Activated CD4-positive, alpha-beta T cell treated with anti-CD3 and anti-CD28 coated beads, Interleukin-2, amount 10 ng/mL, durations not matched to agents 7 days and 5 days (primary cell): ENCODE measurements around the gene STS. TPM values are rescaled to one million over a fixed set of nuclear protein-coding genes. Genes with fewer than 3 reads are reported as not detected.

Source experiments
- CTCF ChIA-PET: fragments of 350-600 bp; sonication (Branson Sonifier 250); formaldehyde crosslinking; loops from one replicate; lab custom pipeline; 2021; ENCODE audit warnings: antibody characterized with exemption; lab: Charles Lee
- POLR2A ChIA-PET: fragments of 350-600 bp; sonication (Branson Sonifier 250); formaldehyde crosslinking; loops from one replicate; lab custom pipeline; 2021; ENCODE audit warnings: antibody characterized with exemption; lab: Charles Lee
- DNase-seq: peaks from one replicate; pipeline ENCODE4 v3.0.0-alpha.2; 2020
- H3K27ac Mint-ChIP-seq: one replicate; pipeline ENCODE4 v1.8.0; 2021; ENCODE audit warnings: mild to moderate bottlenecking, moderate library complexity, mixed read lengths
- H3K27me3 Mint-ChIP-seq: one replicate; pipeline ENCODE4 v1.8.0; 2021; ENCODE audit warnings: mixed read lengths
- H3K36me3 Mint-ChIP-seq: one replicate; pipeline ENCODE4 v1.8.0; 2021; ENCODE audit warnings: low read depth, mixed read lengths
- H3K4me1 Mint-ChIP-seq: one replicate; pipeline ENCODE4 v1.8.0; 2021; ENCODE audit warnings: mixed read lengths
- H3K4me3 Mint-ChIP-seq: one replicate; pipeline ENCODE4 v1.8.0; 2021; ENCODE audit warnings: mild to moderate bottlenecking, moderate library complexity, mixed read lengths
- H3K9me3 Mint-ChIP-seq: one replicate; pipeline ENCODE4 v1.8.0; 2021; ENCODE audit warnings: mixed read lengths
- total RNA-seq, 2 experiments: library from RNA; stranded (reverse); gene quantifications; one replicate each; pipeline ENCODE4 v1.2.3, GENCODE V29; 2021

STS gene
- total RNA-seq, result 1 to 10 TPM; 1.5 to 1.9 TPM

GRCh38 chrX:7147413-7147977, at the start of gene STS:
Gene STS (plus strand): TSS chrX:7147712. CDS start chrX:7253200, 105,488 bp downstream.
- POLR2A ChIA-PET, result no interaction called here
- CTCF ChIA-PET, result interaction anchor here (1.0 kb wide), 1 partner anchor 10 kb away, joined by 3 read pairs; no protein-coding TSS in a partner anchor
- H3K4me3 Mint-ChIP-seq, result peak within 1 kb of the TSS; percentile 78
- DNase-seq, result peak; percentile 14
- H3K4me1 Mint-ChIP-seq, result peaks cover 16% of the 10 kb centered on the region
- H3K27me3 Mint-ChIP-seq, result no peaks in the 10 kb centered on the region
- H3K9me3 Mint-ChIP-seq, result no peaks in the 10 kb centered on the region
- H3K36me3 Mint-ChIP-seq, result peaks cover 2% of the 10 kb centered on the region
- H3K27ac Mint-ChIP-seq, result peak within 1 kb of the TSS; percentile 90

- ChIA-PET CTCF (no interaction called here), POLR2A (no interaction called here)
- Mint-ChIP-seq H3K4me1 (no peaks in the 10 kb centered on the region), H3K36me3 (peaks cover 29% of the 10 kb centered on the region), H3K27me3 (no peaks in the 10 kb centered on the region), H3K27ac (no peak overlapping the region), H3K4me3 (no peak overlapping the region), H3K9me3 (peaks cover 5% of the 10 kb centered on the region)
- DNase-seq, result no peak
These were observed 47.5 kb upstream of the STS start for GRCh38 chrX:7100022-7100421.

- Mint-ChIP-seq H3K27ac (no peak overlapping the region), H3K36me3 (peaks cover 30% of the 10 kb centered on the region), H3K27me3 (no peaks in the 10 kb centered on the region), H3K4me3 (no peak overlapping the region), H3K4me1 (no peaks in the 10 kb centered on the region), H3K9me3 (peaks cover 5% of the 10 kb centered on the region)
- DNase-seq, result no peak
- ChIA-PET CTCF (no interaction called here), POLR2A (no interaction called here)
These were observed 45.4 kb upstream of the STS start for GRCh38 chrX:7102119-7102518.

- DNase-seq, result no peak
- peaks cover 23% of the 10 kb centered on the region for H3K4me1 Mint-ChIP-seq
These were observed 40.9 kb upstream of the STS start for GRCh38 chrX:7106649-7107048.

GRCh38 chrX:7108030-7108429, 39.5 kb upstream of the STS start:
- peaks cover 23% of the 10 kb centered on the region for H3K4me1 Mint-ChIP-seq
- CTCF ChIA-PET, result interaction anchor here (0.8 kb wide), 1 partner anchor 20 kb away, joined by 3 read pairs; no protein-coding TSS in a partner anchor

More at GRCh38 chrX:7106649-7107048, 40.9 kb upstream of the STS start:
- no peak overlapping the region for H3K4me3 Mint-ChIP-seq
- ChIA-PET CTCF (no interaction called here), POLR2A (no interaction called here)
- H3K9me3 Mint-ChIP-seq, result peaks cover 5% of the 10 kb centered on the region
- H3K27ac Mint-ChIP-seq, result no peak overlapping the region
- no peaks in the 10 kb centered on the region for H3K27me3 Mint-ChIP-seq
- peaks cover 22% of the 10 kb centered on the region for H3K36me3 Mint-ChIP-seq

GRCh38 chrX:7109049-7109531, 38.4 kb upstream of the STS start:
- Mint-ChIP-seq H3K27ac (peak overlapping the region; percentile 41), H3K36me3 (peaks cover 13% of the 10 kb centered on the region), H3K9me3 (no peaks in the 10 kb centered on the region), H3K4me3 (peak overlapping the region; percentile 3), H3K27me3 (no peaks in the 10 kb centered on the region), H3K4me1 (peaks cover 23% of the 10 kb centered on the region)
- DNase-seq, result no peak
- POLR2A ChIA-PET, result no interaction called here
- CTCF ChIA-PET, result interaction anchor here (0.8 to 1.5 kb wide), 3 partner anchors 12 to 20 kb away, joined by 3 to 5 read pairs (median 3); no protein-coding TSS in a partner anchor

More at GRCh38 chrX:7108030-7108429, 39.5 kb upstream of the STS start:
- no peak overlapping the region for H3K27ac Mint-ChIP-seq
- H3K4me3 Mint-ChIP-seq, result no peak overlapping the region
- H3K9me3 Mint-ChIP-seq, result peaks cover 1% of the 10 kb centered on the region
- peaks cover 19% of the 10 kb centered on the region for H3K36me3 Mint-ChIP-seq
- no peak for DNase-seq
- POLR2A ChIA-PET, result no interaction called here
- H3K27me3 Mint-ChIP-seq, result no peaks in the 10 kb centered on the region

GRCh38 chrX:7109838-7110793, 37.4 kb upstream of the STS start:
- CTCF ChIA-PET, result interaction anchor here (0.9 to 1.5 kb wide), 2 partner anchors 13 to 21 kb away, joined by 3 to 5 read pairs; no protein-coding TSS in a partner anchor
- POLR2A ChIA-PET, result no interaction called here
- Mint-ChIP-seq H3K36me3 (peaks cover 9% of the 10 kb centered on the region), H3K9me3 (no peaks in the 10 kb centered on the region), H3K4me3 (no peak overlapping the region), H3K27ac (no peak overlapping the region), H3K4me1 (peaks cover 23% of the 10 kb centered on the region), H3K27me3 (no peaks in the 10 kb centered on the region)
- DNase-seq, result no peak

- H3K9me3 Mint-ChIP-seq, result no peaks in the 10 kb centered on the region
- peaks cover 23% of the 10 kb centered on the region for H3K4me1 Mint-ChIP-seq
- no peaks in the 10 kb centered on the region for H3K27me3 Mint-ChIP-seq
- peaks cover 9% of the 10 kb centered on the region for H3K36me3 Mint-ChIP-seq
- peak overlapping the region; percentile 47 for H3K27ac Mint-ChIP-seq
- ChIA-PET POLR2A (no interaction called here), CTCF (no interaction called here)
- no peak overlapping the region for H3K4me3 Mint-ChIP-seq
- DNase-seq, result no peak
These were observed 36.7 kb upstream of the STS start for GRCh38 chrX:7110821-7111276.

GRCh38 chrX:7111518-7111917, 36.0 kb upstream of the STS start:
- no peaks in the 10 kb centered on the region for H3K9me3 Mint-ChIP-seq
- POLR2A ChIA-PET, result no interaction called here

GRCh38 chrX:7112071-7112470, 35.4 kb upstream of the STS start:
- no peaks in the 10 kb centered on the region for H3K9me3 Mint-ChIP-seq
- peaks cover 24% of the 10 kb centered on the region for H3K4me1 Mint-ChIP-seq

More at GRCh38 chrX:7111518-7111917, 36.0 kb upstream of the STS start:
- no peaks in the 10 kb centered on the region for H3K27me3 Mint-ChIP-seq
- CTCF ChIA-PET, result no interaction called here
- no peak overlapping the region for H3K27ac Mint-ChIP-seq
- H3K4me3 Mint-ChIP-seq, result no peak overlapping the region
- no peak for DNase-seq
- peaks cover 9% of the 10 kb centered on the region for H3K36me3 Mint-ChIP-seq
- peaks cover 23% of the 10 kb centered on the region for H3K4me1 Mint-ChIP-seq

GRCh38 chrX:7115557-7115956, 32.0 kb upstream of the STS start:
- POLR2A ChIA-PET, result no interaction called here

More at GRCh38 chrX:7112071-7112470, 35.4 kb upstream of the STS start:
- H3K36me3 Mint-ChIP-seq, result peaks cover 11% of the 10 kb centered on the region
- no peak for DNase-seq
- H3K4me3 Mint-ChIP-seq, result no peak overlapping the region
- no peaks in the 10 kb centered on the region for H3K27me3 Mint-ChIP-seq
- POLR2A ChIA-PET, result no interaction called here
- no peak overlapping the region for H3K27ac Mint-ChIP-seq
- CTCF ChIA-PET, result no interaction called here

GRCh38 chrX:7116081-7116480, 31.4 kb upstream of the STS start:
- H3K4me1 Mint-ChIP-seq, result peaks cover 10% of the 10 kb centered on the region
- no peak overlapping the region for H3K27ac Mint-ChIP-seq
- CTCF ChIA-PET, result interaction anchor here (1.0 to 2.2 kb wide), 3 partner anchors 9 to 26 kb away, joined by 3 to 6 read pairs (median 3); no protein-coding TSS in a partner anchor
- H3K9me3 Mint-ChIP-seq, result no peaks in the 10 kb centered on the region
- DNase-seq, result no peak
- no peaks in the 10 kb centered on the region for H3K27me3 Mint-ChIP-seq
- H3K4me3 Mint-ChIP-seq, result no peak overlapping the region
- POLR2A ChIA-PET, result no interaction called here
- H3K36me3 Mint-ChIP-seq, result peaks cover 11% of the 10 kb centered on the region

More at GRCh38 chrX:7115557-7115956, 32.0 kb upstream of the STS start:
- Mint-ChIP-seq H3K4me1 (peaks cover 15% of the 10 kb centered on the region), H3K27me3 (no peaks in the 10 kb centered on the region), H3K27ac (no peak overlapping the region), H3K36me3 (peaks cover 11% of the 10 kb centered on the region), H3K4me3 (no peak overlapping the region), H3K9me3 (no peaks in the 10 kb centered on the region)
- CTCF ChIA-PET, result interaction anchor here (1.0 to 2.2 kb wide), 3 partner anchors 10 to 26 kb away, joined by 3 to 6 read pairs (median 3); no protein-coding TSS in a partner anchor
- no peak for DNase-seq
